Measurements from ENCODE around the gene DLEC1.
A peak's percentile ranks its signal among the peaks of the same experiment; 100 is the strongest.

DLEC1 gene

GRCh38 chr3:38135621-38136277 lies 96.7 kb downstream of the DLEC1 start:
- H3K4me3 ChIP-seq (ENCODE audit: low read depth, low read length), result peak overlapping the region; percentile 85

DNA sequence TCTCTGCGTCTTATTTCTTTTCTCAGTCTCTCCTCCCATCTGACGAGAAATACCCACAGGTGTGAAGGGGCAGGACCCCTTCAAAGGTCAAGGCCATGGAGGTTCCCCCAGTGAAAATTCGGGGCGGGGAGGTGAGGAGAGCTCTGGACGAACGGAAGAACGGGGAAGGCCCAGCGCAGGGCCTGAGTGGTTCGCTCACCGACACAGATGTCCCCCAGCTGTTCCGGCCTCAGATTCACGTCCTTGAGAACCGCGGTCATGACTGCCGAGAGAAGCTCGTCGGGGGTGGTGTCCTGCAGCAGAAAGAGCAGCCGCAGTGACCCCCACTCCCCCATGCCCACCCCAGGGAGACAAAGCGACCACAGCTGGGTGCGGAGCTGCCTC lies 97.4 kb downstream of the DLEC1 start:
- H3K4me3 ChIP-seq (ENCODE audit: low read depth, low read length), result peak overlapping the region; percentile 85

DNA sequence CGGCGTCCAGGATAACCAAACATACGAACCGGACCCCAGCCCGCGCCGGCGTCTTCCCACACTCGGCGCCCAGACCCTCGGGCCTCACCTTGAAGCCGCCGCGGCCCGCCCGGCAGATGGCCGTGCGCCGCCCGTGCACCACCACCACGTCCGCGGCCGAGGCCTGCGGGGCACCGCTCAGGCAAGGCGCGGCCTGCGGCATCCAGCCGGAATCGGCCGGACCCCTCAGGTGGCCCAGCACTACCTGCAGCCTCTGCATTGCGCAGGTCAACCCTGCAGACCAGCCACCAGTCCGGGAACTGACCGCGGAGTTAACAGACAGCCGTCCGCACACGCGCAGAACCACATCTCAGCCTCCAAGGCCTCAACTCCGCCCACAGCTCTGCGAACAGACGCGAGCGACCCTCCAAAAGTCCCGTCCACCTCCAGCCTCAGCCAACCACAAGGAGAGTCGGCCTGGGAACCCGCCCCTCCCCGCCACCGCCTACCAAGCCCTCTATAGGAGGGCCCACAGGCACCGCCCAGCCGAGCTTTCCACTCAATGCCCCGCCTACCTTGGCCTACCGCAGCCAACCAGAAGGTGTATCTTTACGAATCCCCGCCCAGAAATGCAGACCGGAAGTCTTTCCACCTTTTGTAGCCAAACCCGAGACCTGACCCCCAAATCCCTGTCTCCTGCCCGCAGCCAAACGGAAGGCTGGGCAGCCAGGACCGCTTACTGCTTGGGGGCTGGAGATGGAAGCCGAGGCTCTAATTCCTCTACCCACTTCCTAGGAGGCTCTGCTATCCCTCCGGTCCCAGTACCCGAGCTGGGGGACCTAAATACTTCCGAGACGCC lies 98.0 kb downstream of the DLEC1 start, which contains the start of gene ACAA1:
ACAA1 (minus strand) TSS at position 351 of the 838 bp plus-strand sequence; CDS start at position 259, 92 bp downstream.
- peak within 1 kb of the TSS; percentile 86 for H3K4me3 ChIP-seq (ENCODE audit: low read depth, low read length)

GRCh38 chr3:38137615-38138348 lies 98.8 kb downstream of the DLEC1 start:
- peak overlapping the region; percentile 86 for H3K4me3 ChIP-seq (ENCODE audit: low read depth, low read length)

DNA sequence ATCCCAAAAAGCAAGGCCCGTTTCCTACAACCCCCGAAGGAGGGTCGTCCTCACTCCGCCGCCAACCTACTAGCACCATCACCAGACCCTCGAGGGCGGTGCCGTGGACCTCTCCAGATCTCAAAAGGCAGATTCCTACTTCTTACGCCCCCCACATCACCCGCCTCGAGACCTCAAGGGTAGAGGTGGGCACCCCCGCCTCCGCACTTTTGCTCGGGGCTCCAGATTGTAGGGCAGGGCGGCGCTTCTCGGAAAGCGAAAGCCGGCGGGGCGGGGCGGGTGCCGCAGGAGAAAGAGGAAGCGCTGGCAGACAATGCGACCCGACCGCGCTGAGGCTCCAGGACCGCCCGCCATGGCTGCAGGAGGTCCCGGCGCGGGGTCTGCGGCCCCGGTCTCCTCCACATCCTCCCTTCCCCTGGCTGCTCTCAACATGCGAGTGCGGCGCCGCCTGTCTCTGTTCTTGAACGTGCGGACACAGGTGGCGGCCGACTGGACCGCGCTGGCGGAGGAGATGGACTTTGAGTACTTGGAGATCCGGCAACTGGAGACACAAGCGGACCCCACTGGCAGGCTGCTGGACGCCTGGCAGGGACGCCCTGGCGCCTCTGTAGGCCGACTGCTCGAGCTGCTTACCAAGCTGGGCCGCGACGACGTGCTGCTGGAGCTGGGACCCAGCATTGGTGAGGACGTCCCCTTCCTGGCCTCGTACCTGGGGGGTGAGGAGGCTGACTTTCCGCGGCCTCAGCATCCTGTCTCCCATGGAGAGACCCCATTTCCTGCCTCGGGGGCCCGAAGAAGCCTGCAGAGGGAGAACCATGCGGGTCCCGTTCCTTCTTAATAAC lies 99.6 kb downstream of the DLEC1 start, which contains the start of gene MYD88:
MYD88 (plus strand) TSS at position 313 of the 842 bp plus-strand sequence; CDS start at position 353, 40 bp downstream.
- peak within 1 kb of the TSS; percentile 86 for H3K4me3 ChIP-seq (ENCODE audit: low read depth, low read length)

DNA sequence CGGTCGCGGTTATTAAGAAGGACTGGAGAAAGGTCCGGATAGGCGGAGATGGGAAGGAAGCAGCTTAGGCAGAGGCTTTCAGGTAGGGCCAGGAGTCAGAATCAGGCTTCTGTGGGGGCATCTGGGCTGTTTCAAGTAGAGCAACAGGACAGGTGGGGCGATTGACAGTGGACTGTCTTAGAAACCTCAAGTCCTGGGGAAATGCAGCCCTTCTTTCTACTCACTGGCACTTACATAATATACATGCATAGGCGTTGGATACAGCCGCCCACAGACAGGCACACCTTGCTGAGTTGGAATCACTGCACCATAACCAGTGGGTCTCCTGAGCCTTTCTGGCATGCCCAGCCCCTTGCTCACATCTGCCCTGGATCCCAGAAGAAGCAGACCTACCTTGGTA lies 100.2 kb downstream of the DLEC1 start:
- H3K4me3 ChIP-seq (ENCODE audit: low read depth, low read length), result peak overlapping the region; percentile 86

GRCh38 chr3:38139652-38140051 lies 100.6 kb downstream of the DLEC1 start:
- H3K4me3 ChIP-seq (ENCODE audit: low read depth, low read length), result no peak overlapping the region

DNA sequence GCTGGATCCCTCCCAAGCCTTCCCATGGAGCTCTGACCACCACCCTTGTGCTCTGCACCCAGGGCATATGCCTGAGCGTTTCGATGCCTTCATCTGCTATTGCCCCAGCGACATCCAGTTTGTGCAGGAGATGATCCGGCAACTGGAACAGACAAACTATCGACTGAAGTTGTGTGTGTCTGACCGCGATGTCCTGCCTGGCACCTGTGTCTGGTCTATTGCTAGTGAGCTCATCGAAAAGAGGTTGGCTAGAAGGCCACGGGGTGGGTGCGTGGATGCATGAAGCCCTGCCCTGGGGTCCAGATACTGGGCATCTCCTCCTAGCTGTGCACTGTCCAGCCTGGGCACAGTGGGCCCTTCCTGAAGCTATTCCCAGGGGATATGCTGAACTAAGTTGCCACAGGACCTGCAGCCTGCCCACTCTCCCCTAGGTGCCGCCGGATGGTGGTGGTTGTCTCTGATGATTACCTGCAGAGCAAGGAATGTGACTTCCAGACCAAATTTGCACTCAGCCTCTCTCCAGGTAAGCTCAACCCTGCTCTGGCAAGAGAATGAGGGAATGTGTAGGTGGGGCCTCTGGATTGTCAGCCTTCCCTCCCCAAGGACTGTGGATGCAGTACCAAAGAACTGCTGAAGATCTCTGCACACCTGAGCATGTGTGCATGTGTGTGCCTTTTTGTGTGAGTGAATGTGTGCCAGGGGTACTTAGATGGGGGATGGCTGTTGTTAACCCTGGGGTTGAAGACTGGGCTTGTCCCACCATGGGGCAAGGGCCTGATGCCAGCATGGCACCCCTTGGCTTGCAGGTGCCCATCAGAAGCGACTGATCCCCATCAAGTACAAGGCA lies 101.5 kb downstream of the DLEC1 start:
- no peak overlapping the region for H3K4me3 ChIP-seq (ENCODE audit: low read depth, low read length)

GRCh38 chr3:38141173-38141951 lies 102.4 kb downstream of the DLEC1 start:
- H3K4me3 ChIP-seq (ENCODE audit: low read depth, low read length), result no peak overlapping the region

GRCh38 chr3:38141952-38142273 lies 102.9 kb downstream of the DLEC1 start:
- H3K4me3 ChIP-seq (ENCODE audit: low read depth, low read length), result no peak overlapping the region

GRCh38 chr3:38142959-38143358 lies 104.0 kb downstream of the DLEC1 start:
- H3K4me3 ChIP-seq (ENCODE audit: low read depth, low read length), result no peak overlapping the region

GRCh38 chr3:38143511-38143910 lies 104.5 kb downstream of the DLEC1 start:
- H3K4me3 ChIP-seq (ENCODE audit: low read depth, low read length), result no peak overlapping the region

- no peak overlapping the region for H3K4me3 ChIP-seq (ENCODE audit: low read depth, low read length)
Observed at GRCh38 chr3:38146504-38146903, 107.5 kb downstream of the DLEC1 start.

DNA sequence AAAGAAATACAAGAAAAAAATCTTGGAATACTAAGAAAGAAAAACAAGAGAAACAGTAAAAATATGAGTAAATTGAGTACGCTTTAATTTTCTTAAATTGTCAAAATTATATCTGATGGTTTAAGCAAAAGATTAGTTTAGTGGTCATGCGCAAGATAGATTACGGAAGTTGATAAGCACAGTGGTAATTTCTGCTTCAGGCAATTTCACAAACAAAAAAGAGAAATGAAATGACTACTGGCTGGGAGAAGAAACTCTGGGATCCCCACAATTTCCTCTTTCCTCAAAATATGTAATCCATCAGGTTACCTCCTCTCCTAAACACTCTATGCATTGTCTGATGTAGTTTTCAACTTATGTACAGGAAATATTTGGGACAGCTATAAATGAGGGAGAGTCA lies 108.4 kb downstream of the DLEC1 start:
- H3K4me3 ChIP-seq (ENCODE audit: low read depth, low read length), result no peak overlapping the region

DNA sequence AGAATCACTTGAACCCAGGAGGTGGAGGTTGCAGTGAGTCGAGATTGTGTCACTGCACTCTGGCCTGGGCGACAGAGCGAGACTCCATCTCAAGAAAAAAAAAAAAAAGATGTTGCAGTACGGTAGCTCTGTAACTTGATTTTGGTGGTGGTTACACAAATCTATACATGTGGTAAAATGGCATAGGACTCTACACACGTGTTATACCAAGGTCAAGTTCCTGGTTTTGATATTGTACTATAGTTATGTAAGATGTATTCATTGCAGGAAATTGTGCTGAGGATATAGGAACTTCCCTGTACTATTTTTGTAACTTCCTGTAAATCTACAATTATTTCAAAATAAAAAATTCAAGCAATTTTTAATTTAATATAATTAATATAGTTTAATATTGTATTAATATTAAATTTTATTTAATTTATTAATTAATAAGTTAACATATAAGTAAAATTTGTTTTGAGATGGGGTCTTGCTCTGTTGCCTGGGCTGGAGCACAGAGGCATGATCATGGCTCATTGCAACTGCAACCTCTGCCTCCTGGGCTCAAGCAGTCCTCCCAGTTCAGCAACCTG lies 109.4 kb downstream of the DLEC1 start:
- H3K4me3 ChIP-seq (ENCODE audit: low read depth, low read length), result no peak overlapping the region

GRCh38 chr3:38149708-38150107 lies 110.7 kb downstream of the DLEC1 start:
- no peak overlapping the region for H3K4me3 ChIP-seq (ENCODE audit: low read depth, low read length)

DNA sequence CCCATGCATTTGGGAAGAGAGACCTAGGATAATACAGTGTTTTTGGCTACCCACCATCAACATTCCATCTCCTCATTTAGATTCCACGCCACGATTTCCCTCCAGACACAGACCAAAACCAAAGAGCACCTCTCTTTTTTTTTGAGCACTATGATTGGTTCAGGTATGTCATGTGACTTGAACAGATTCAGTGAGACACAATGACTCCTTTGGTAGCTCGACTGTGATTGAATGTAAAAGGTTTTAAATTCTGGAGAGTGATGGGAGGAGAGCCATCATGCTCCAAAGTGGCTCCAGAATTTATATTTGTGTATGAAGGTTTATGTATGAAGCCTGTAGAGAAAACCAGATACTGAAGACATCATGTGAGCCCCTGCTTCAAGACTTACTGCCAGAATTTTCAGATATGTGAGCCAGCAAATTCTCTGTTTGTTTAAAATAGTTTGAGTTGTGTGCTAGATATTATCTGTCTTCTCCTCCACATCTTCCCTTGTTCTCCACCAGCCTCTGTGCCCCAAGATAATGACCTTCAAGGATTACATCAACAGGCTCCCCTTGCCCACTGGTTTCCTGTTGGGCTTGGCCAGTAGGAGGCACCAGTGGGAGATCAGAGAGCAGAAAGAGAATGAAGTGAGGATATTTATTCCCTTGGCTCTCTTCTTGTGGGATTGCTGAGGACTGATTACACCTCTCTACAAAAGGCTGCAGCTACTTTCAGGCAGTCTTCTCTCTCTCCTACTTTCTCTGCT lies 111.9 kb downstream of the DLEC1 start:
- H3K4me3 ChIP-seq (ENCODE audit: low read depth, low read length), result no peak overlapping the region

GRCh38 chr3:38151667-38152265 lies 112.8 kb downstream of the DLEC1 start:
- H3K4me3 ChIP-seq (ENCODE audit: low read depth, low read length), result no peak overlapping the region
